Osteocyte (in vitro differentiated cells): ENCODE measurements around the gene POLD2. TPM values are rescaled to one million over a fixed set of nuclear protein-coding genes. Genes with fewer than 3 reads are reported as not detected.

Experiments used
- DNase-seq: peaks from one replicate; pipeline ENCODE4 v3.0.0; 2021; ENCODE audit warnings: mixed read lengths; ENCODE audit not compliant: unreplicated experiment; ENCODE audit errors: extremely low spot score
- H3K27ac Mint-ChIP-seq: one replicate; pipeline ENCODE4 v1.8.0; 2021; ENCODE audit warnings: mild to moderate bottlenecking, mixed read lengths; ENCODE audit not compliant: unreplicated experiment
- H3K27me3 Mint-ChIP-seq: one replicate; pipeline ENCODE4 v1.8.0; 2021; ENCODE audit warnings: mixed read lengths; ENCODE audit not compliant: unreplicated experiment
- H3K36me3 Mint-ChIP-seq: one replicate; pipeline ENCODE4 v1.8.0; 2021; ENCODE audit warnings: mixed read lengths; ENCODE audit not compliant: unreplicated experiment
- H3K4me1 Mint-ChIP-seq: one replicate; pipeline ENCODE4 v1.8.0; 2021; ENCODE audit warnings: mixed read lengths; ENCODE audit not compliant: unreplicated experiment
- H3K4me3 Mint-ChIP-seq: one replicate; pipeline ENCODE4 v1.8.0; 2021; ENCODE audit warnings: mild to moderate bottlenecking, moderate library complexity, mixed read lengths; ENCODE audit not compliant: unreplicated experiment
- H3K9me3 Mint-ChIP-seq: one replicate; pipeline ENCODE4 v1.8.0; 2021; ENCODE audit warnings: mixed read lengths; ENCODE audit not compliant: unreplicated experiment
- total RNA-seq: library from RNA; stranded (reverse); gene quantifications from 2 replicates; pipeline ENCODE4 v1.2.1, GENCODE V29; 2021
- TF ChIP-seq, protein P1 (sequence below): fragments of 200-600 bp; sonication (generic); IDR thresholded peaks from 2 replicates; pipeline ENCODE4 v1.5.0; 2021; ENCODE audit warnings: antibody characterized with exemption, mild to moderate bottlenecking, moderate library complexity

POLD2 gene
- total RNA-seq, 1 donor from 2014 or later = 59.2 TPM

DNA sequence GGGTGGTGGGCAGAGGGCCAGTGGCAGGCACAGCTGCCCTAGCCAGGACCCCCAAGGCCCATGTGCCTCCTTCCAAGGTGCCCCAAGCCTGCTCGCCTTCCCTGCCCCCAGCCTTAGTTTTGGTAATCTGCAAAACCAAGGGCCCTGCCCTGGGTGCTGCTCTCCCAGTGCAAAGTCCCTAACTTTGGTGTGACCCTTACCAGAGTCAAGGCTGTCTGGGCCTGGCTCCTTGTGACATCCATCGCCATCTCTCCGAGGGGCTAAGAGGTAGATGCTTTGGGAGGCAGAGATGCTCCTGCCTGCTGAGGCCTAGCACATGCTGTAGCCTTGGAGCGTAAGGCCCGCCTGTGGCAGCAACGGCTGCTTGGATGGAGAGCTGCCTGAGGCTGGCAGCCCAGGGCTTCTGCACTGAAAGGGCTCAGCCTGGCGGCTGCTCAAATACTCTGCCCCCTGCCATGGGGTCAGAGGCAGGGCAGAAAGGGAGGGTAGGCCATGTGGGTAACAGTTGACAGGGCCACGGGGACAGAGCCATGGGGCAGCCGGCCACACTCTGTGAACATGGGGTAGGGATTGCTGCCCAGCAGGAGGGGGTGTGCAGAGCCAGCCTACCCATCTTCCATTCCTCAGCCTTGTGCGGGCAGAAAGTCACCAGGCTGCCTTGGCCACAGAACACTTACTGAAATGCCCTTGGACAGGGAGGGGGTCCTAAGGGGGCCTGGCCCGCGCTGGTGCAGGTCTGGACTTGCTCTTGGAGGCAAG, 35.7 kb upstream of the POLD2 start:
- Mint-ChIP-seq H3K4me1 (peaks cover 24% of the 10 kb centered on the region), H3K4me3 (no peak overlapping the region), H3K27ac (no peak overlapping the region), H3K36me3 (no peaks in the 10 kb centered on the region), H3K9me3 (no peaks in the 10 kb centered on the region), H3K27me3 (no peaks in the 10 kb centered on the region)
- no peak for DNase-seq
- TF ChIP-seq, protein P1, sequence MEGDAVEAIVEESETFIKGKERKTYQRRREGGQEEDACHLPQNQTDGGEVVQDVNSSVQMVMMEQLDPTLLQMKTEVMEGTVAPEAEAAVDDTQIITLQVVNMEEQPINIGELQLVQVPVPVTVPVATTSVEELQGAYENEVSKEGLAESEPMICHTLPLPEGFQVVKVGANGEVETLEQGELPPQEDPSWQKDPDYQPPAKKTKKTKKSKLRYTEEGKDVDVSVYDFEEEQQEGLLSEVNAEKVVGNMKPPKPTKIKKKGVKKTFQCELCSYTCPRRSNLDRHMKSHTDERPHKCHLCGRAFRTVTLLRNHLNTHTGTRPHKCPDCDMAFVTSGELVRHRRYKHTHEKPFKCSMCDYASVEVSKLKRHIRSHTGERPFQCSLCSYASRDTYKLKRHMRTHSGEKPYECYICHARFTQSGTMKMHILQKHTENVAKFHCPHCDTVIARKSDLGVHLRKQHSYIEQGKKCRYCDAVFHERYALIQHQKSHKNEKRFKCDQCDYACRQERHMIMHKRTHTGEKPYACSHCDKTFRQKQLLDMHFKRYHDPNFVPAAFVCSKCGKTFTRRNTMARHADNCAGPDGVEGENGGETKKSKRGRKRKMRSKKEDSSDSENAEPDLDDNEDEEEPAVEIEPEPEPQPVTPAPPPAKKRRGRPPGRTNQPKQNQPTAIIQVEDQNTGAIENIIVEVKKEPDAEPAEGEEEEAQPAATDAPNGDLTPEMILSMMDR = no peak

DNA sequence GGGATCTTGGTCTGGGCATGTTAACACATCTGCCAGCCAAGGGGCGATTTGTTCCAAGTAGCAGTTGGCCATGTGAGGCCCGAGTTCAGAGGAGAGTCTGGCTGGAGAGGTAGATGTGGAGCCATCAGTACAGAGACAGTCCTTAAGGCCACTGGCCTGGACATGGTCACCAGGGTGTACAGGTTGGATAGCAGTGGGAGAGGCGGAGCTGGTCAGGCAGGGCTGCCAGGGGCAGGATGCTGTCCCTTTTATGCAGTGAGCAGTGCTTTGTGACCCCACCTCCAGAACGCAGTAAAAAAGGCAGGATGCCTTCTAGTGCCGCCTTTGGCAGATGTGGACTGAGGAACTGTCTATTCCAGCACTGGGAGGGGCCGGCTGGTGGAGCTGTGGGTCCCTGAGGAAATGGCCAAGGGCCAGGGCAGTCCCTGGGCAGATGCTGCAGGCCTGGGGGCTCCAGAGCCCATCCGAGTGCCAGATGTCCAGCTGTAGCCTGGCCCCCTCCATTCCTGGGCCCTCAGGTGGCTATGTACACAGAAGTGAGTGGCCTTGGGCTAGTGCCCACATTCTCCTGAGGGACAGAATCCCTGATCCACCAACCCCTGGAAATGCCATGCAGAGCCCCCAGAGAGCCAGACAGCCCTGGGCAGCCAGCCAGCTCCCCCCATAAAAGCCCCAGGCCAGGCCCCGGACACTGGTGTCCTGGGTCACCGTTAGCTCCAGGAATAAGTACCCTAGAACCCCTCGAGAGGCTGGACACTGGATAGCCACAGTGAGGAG, 34.9 kb upstream of the POLD2 start:
- H3K27ac Mint-ChIP-seq = no peak overlapping the region
- H3K4me3 Mint-ChIP-seq = no peak overlapping the region
- no peaks in the 10 kb centered on the region for H3K27me3 Mint-ChIP-seq
- H3K4me1 Mint-ChIP-seq = peaks cover 17% of the 10 kb centered on the region
- H3K9me3 Mint-ChIP-seq = no peaks in the 10 kb centered on the region
- no peaks in the 10 kb centered on the region for H3K36me3 Mint-ChIP-seq
- TF ChIP-seq, protein P1 = no peak
- DNase-seq = no peak

DNA sequence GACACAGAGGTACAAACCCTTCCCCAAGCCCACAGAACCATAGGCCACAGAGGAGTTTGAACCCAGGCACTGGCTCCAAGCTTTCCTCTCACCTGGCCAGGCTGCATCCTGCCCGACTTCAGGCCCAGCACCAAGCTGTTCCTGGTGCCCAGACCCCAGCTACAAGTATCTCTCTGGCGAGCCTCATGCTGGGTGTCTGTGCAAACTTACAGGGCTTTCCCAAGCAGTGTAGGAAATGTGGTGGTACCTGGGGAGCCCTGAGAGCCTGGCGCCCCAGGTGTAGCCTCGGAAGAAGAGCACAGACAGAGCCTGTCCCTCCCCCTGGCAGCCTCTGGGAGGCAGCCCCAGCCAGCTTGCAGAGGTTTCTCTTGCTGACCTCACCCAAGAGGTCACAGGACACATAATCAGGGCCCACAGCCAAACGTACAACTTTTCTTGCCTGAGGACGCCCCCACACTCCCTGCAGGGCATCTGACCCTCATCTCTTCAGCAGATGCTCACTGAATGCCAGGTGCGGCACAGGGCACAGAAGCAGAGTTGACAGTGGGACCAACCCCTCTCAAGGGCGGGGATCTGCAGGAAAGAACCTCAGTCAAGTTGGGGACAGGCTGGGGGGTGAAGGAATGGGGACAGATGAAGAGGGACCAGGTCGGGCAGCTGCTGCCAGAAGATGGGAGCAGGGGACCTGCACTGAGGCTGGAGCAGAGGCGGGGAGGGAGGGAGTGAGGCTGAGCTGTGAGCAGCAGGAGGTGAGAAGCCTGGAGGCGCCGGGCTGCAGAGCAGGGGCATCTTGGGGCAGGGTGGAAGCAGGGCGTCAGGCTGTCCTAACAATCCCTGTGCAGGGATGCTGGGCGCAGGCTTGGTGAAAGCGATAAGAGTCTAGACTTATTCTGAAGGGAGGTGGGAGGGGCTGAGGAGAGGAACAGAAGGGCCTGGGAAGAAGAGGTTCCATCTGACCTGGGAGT, 34.0 kb upstream of the POLD2 start:
- no peak overlapping the region for H3K27ac Mint-ChIP-seq
- H3K4me3 Mint-ChIP-seq = no peak overlapping the region
- H3K36me3 Mint-ChIP-seq = no peaks in the 10 kb centered on the region
- no peak for DNase-seq
- TF ChIP-seq, protein P1 = no peak
- peaks cover 8% of the 10 kb centered on the region for H3K4me1 Mint-ChIP-seq
- no peaks in the 10 kb centered on the region for H3K27me3 Mint-ChIP-seq
- no peaks in the 10 kb centered on the region for H3K9me3 Mint-ChIP-seq

DNA sequence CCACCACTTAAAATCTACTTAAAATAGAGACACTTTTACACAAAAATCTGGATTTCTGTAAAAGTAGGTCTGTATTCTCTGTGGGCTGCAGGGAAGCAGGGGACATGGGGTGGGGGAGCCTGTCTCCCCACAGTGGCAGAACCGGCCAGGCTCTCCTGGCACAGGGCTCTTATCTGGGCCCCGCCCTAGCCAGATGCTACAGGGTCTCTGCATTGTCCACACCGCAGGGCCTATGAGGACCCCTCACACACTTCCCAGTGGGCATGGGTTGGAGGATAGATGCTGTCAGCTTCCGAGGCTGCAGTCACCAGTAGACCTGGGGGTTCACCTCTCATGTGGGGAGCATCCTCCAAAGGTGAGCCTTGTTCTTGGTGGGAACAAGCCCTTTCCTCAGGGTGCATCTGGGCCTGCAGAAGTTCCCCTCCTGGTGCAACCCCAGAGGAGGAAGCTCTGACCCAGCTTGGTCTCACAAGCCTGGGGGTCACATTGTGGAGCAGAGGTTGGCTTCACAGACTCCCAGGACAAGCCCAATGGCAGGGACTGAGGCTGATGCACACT, 33.2 kb upstream of the POLD2 start:
- H3K9me3 Mint-ChIP-seq = no peaks in the 10 kb centered on the region
- H3K27me3 Mint-ChIP-seq = no peaks in the 10 kb centered on the region
- DNase-seq = no peak
- TF ChIP-seq, protein P1 = no peak
- H3K27ac Mint-ChIP-seq = no peak overlapping the region
- H3K4me1 Mint-ChIP-seq = peaks cover 5% of the 10 kb centered on the region
- H3K36me3 Mint-ChIP-seq = no peaks in the 10 kb centered on the region
- H3K4me3 Mint-ChIP-seq = no peak overlapping the region
